Activated CD4-positive, alpha-beta T cell treated with anti-CD3 and anti-CD28 coated beads, Interleukin-2, amount 10 ng/mL, durations not matched to agents 7 days and 5 days (primary cell): Measurements from ENCODE around the gene PAPOLB. TPM values are rescaled to one million over a fixed set of nuclear protein-coding genes. Genes with fewer than 3 reads are reported as not detected.

Experiments used
- CTCF ChIA-PET: fragments of 350-600 bp; sonication (Branson Sonifier 250); formaldehyde crosslinking; loops from one replicate; lab custom pipeline; 2021; ENCODE audit warnings: antibody characterized with exemption; lab: Charles Lee
- POLR2A ChIA-PET: fragments of 350-600 bp; sonication (Branson Sonifier 250); formaldehyde crosslinking; loops from one replicate; lab custom pipeline; 2021; ENCODE audit warnings: antibody characterized with exemption; lab: Charles Lee
- DNase-seq: peaks from one replicate; pipeline ENCODE4 v3.0.0-alpha.2; 2020
- H3K27ac Mint-ChIP-seq: one replicate; pipeline ENCODE4 v1.8.0; 2021; ENCODE audit warnings: mild to moderate bottlenecking, moderate library complexity, mixed read lengths
- H3K27me3 Mint-ChIP-seq: one replicate; pipeline ENCODE4 v1.8.0; 2021; ENCODE audit warnings: mixed read lengths
- H3K36me3 Mint-ChIP-seq: one replicate; pipeline ENCODE4 v1.8.0; 2021; ENCODE audit warnings: low read depth, mixed read lengths
- H3K4me1 Mint-ChIP-seq: one replicate; pipeline ENCODE4 v1.8.0; 2021; ENCODE audit warnings: mixed read lengths
- H3K4me3 Mint-ChIP-seq: one replicate; pipeline ENCODE4 v1.8.0; 2021; ENCODE audit warnings: mild to moderate bottlenecking, moderate library complexity, mixed read lengths
- H3K9me3 Mint-ChIP-seq: one replicate; pipeline ENCODE4 v1.8.0; 2021; ENCODE audit warnings: mixed read lengths
- total RNA-seq, 2 experiments: library from RNA; stranded (reverse); gene quantifications; one replicate each; pipeline ENCODE4 v1.2.3, GENCODE V29; 2021

The PAPOLB gene
- total RNA-seq, 2 experiments from 2014 or later = 0.05 TPM; not detected in 1

DNA sequence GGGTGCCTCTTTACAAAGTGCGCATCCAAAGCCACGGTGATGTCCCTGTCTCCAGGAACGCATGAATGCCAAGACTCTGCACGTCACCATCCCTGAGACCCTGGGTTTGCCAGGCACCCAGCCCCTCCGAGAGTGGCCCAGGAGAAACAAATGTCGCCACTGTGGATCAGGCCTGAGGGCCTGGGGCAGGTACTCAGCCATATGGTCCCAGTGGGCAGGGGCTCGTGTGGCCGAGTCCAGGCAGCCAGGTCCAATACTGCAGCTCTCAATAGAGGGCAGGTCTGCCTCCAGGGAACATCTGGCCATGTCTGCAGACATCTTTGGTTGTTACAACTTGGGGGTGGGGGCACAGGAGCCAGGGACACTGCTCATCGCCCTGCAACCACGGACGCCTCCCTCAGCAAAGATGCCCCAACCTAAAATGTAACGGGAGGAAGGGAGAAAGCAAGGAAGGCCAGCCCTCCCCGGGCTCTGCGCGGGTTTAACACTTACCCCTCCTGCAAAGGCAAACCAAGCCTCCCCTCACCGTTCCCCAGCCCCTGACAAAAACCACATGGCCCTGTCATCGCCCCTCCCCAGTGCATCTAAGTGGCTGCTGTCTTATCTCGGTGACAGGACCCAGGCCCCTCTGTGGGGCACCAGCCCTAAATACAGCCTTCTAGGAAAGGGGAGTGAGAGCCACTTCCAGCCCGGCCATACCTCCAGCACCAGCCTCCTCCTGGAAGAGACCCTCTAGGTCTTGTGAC is 10.3 kb upstream of the PAPOLB start:
- CTCF ChIA-PET = no interaction called here
- POLR2A ChIA-PET = no interaction called here
- Mint-ChIP-seq H3K36me3 (no peaks in the 10 kb centered on the region), H3K27ac (no peak overlapping the region), H3K27me3 (peaks cover 12% of the 10 kb centered on the region), H3K9me3 (peaks cover 2% of the 10 kb centered on the region), H3K4me1 (peaks cover 8% of the 10 kb centered on the region), H3K4me3 (no peak overlapping the region)
- DNase-seq = no peak

DNA sequence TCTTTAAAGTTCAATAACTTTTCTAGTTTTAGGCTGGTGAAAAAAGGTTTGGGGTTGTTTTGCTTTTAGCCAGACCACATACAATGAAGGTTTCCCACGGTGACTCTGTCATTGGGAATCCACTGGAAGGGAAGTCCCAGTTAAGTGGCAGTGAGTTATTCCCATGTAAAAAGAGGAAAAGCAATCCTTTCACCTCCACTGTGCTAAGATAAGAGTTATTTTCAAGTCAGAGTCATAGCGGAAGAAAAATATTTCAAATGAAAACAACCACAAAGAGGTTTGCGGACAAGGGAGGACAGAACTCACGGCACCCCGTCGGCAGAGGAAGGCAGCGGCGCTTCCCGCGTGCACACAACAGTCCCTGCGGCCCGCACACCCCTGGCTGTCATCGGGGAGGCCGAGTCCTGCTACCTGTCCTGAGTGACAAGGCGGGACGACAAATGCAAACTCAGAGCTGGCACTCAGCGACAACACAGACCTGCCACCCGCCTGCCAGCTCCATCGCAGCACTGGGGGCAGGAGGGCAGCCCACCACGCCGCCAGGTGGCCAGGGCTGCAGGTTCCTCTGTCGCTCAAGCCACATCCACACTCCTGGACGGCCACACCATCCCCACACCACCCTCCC is 9.3 kb upstream of the PAPOLB start:
- no peak overlapping the region for H3K27ac Mint-ChIP-seq
- CTCF ChIA-PET = no interaction called here

DNA sequence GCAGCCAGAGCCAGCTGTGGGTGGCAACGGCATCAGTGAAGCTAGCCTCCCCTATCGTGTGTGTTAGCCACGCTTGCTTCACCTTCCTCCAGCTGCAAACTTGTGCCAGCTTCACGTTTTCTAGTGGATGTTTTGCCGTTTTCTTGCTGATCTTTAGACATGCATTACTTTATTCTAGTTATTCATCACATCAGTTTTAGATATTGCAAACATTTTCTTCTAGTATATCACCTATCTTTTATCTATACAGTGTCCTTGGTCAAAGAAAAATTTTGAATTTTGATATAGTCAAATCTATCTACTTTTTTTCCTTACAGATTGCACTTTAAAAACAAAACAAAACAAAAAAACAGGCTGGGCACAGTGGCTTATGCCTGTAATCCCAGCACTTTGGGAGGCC is 6.7 kb upstream of the PAPOLB start:
- POLR2A ChIA-PET = no interaction called here
- H3K27me3 Mint-ChIP-seq = peaks cover 30% of the 10 kb centered on the region
- CTCF ChIA-PET = interaction anchor here (0.5 to 1.1 kb wide), 3 partner anchors 9 to 138 kb away, joined by 3 to 4 read pairs (median 3); partner anchors contain the start of gene RADIL

More for the DNA sequence above, 9.3 kb upstream of the PAPOLB start:
- Mint-ChIP-seq H3K36me3 (no peaks in the 10 kb centered on the region), H3K27me3 (peaks cover 12% of the 10 kb centered on the region), H3K4me3 (no peak overlapping the region), H3K9me3 (peaks cover 2% of the 10 kb centered on the region), H3K4me1 (peaks cover 8% of the 10 kb centered on the region)
- POLR2A ChIA-PET = no interaction called here
- no peak for DNase-seq

DNA sequence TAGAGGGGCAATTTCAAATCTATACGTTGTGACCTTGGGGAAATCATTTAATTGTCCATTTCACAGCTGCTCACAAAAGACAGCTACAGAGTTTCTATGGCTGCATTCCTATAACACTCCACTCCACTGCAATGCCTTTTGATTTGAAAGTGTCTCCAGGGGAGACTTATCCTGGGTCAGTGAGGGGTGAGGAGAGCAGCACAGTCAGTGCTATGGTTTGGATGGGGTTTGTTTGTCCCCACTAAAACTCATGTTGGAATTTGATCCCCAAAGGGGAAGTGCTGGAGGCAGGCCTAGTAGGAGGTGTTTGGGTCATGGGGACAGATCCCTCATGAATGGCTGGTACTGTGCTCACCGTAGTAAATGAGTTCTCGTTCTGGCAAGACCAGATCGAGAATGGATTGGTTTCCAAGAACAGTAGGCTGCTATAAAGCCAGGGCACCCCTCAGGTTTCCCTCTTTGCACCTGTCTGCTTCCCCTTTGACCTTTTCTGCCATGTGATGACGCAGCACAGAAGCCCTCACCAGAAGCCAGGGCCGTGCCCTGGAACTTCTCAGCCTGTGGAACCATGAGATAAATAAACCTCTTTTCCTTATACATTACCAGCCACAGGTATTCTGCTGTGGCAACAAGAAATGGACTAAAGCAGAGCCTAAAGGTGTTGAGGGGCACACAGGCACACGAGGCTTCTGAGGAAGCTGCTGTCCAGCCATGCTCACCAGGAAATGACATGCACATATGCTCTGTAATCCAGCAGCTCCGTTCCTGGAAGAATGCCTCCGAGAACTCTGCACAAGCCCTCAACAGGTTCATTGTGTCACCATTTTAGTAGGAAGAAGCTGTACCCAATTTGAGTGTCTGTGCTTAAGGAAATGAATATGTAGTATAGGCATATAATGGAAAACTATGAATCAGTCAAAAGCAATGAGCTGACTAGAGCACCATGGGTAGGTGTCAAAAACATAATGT is 5.0 kb upstream of the PAPOLB start:
- peaks cover 5% of the 10 kb centered on the region for H3K36me3 Mint-ChIP-seq
- H3K9me3 Mint-ChIP-seq = peaks cover 16% of the 10 kb centered on the region
- DNase-seq = no peak
- H3K4me1 Mint-ChIP-seq = peaks cover 8% of the 10 kb centered on the region
- no peak overlapping the region for H3K27ac Mint-ChIP-seq
- CTCF ChIA-PET = no interaction called here
- H3K4me3 Mint-ChIP-seq = no peak overlapping the region
- POLR2A ChIA-PET = no interaction called here
- H3K27me3 Mint-ChIP-seq = peaks cover 43% of the 10 kb centered on the region

More for the DNA sequence above, 6.7 kb upstream of the PAPOLB start:
- DNase-seq = no peak
- no peak overlapping the region for H3K27ac Mint-ChIP-seq
- H3K9me3 Mint-ChIP-seq = peaks cover 9% of the 10 kb centered on the region
- no peak overlapping the region for H3K4me3 Mint-ChIP-seq
- H3K4me1 Mint-ChIP-seq = peaks cover 8% of the 10 kb centered on the region
- H3K36me3 Mint-ChIP-seq = no peaks in the 10 kb centered on the region

DNA sequence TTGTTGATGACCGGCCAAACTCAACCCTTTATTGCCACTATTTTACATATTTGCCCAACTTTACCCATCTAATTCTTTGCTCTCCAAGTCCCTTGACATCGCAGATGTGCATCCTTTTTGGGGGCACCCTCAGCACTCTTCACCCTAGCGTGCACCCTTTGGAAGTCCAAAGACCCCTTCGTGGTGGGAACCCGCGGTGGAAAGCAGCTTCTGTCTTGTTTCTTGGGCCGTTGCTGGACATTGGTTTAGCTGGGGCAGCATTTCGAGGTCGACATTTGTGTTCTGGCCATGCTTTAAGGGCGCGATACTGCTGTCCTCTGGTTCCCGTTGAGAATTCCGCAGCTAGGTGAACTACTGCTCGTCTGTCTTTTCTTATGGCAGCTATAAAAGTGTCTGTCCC is 326 bp upstream of the PAPOLB start:
- ChIA-PET CTCF (no interaction called here), POLR2A (no interaction called here)
- H3K4me1 Mint-ChIP-seq = no peaks in the 10 kb centered on the region
- H3K27me3 Mint-ChIP-seq = peaks cover 66% of the 10 kb centered on the region
- no peak overlapping the region for H3K4me3 Mint-ChIP-seq
- peaks cover 5% of the 10 kb centered on the region for H3K36me3 Mint-ChIP-seq
- peaks cover 18% of the 10 kb centered on the region for H3K9me3 Mint-ChIP-seq
- no peak overlapping the region for H3K27ac Mint-ChIP-seq
- no peak for DNase-seq

DNA sequence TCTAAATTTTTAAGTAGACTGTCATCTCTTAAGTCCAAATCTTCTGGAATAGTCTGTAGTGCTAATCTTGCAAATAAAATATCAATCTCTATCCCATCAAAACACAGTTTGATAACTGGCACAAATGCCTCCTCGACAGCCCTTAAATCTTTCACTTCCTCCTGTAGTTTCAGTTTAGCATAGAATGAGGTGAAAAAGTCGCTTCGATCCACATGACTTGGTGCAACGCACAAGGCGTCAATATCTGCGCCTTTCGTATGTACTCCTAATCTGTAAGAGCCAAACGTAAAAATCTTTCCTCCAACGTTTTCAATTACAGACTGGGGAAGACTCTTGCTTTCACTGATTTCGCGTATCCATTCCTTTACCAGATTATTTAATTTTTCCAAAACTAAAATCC is 603 bp downstream of the PAPOLB start:
- peaks cover 5% of the 10 kb centered on the region for H3K36me3 Mint-ChIP-seq
- peaks cover 18% of the 10 kb centered on the region for H3K9me3 Mint-ChIP-seq
- DNase-seq = no peak
- H3K27ac Mint-ChIP-seq = no peak overlapping the region
- POLR2A ChIA-PET = no interaction called here
- H3K4me1 Mint-ChIP-seq = no peaks in the 10 kb centered on the region
- H3K4me3 Mint-ChIP-seq = no peak overlapping the region
- CTCF ChIA-PET = no interaction called here
- peaks cover 73% of the 10 kb centered on the region for H3K27me3 Mint-ChIP-seq

DNA sequence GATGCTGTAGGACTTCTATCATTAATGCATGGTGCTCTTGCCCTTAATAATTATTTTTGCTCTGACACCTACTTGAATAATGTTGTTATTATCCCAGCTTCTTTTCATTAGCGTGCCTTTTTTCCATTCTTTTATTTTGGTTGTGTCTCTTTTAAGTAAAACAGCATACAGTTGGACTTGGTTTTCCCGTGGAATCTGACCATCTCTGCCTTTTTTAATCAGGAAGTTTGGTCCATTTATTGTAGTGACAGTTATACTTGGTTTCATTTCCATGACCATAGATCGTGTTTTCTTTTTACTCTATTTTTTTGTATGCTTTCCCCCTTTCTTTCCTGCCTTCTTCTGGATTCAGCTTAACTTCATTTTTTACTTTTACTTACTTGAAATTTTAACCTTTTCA is 4.6 kb downstream of the PAPOLB start:
- CTCF ChIA-PET = no interaction called here
- no peak overlapping the region for H3K4me3 Mint-ChIP-seq
- peaks cover 44% of the 10 kb centered on the region for H3K27me3 Mint-ChIP-seq
- no peaks in the 10 kb centered on the region for H3K4me1 Mint-ChIP-seq
- no peak overlapping the region for H3K27ac Mint-ChIP-seq
- no peaks in the 10 kb centered on the region for H3K36me3 Mint-ChIP-seq
- H3K9me3 Mint-ChIP-seq = peaks cover 3% of the 10 kb centered on the region
- POLR2A ChIA-PET = no interaction called here
- DNase-seq = no peak

DNA sequence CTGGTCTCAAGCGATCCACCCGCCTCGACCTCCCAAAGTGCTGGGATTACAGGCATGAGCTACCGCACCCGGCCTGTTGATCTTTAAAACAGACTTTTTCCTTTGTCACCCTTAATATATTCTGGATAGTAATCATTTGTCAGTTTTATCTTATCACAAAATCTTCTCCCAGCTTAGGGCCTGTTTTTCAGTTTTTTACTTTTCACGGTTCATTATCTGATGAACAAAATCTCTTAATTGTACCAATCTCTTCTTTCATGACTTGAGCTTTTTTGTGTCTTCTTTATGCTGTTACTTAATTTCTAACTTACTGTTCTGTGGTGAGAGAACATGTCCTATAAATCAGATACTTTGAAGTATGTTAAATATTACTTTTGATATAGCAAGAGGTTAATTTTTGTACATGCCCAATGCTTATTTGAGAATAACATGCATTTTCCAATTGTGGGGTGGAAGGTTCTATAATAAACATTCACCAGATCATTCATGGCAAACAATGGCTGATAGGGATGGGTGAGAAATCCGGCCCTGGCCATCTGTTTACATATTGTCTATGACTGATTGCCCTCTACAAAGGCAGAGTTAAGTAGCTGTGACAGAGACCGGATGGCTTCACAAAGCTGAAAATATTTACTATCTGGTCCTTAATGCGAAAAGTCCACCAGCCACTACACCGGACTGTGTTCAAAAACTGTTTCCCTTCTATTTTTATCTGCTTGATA is 5.3 kb downstream of the PAPOLB start:
- no peak for DNase-seq
- Mint-ChIP-seq H3K36me3 (no peaks in the 10 kb centered on the region), H3K27ac (no peak overlapping the region), H3K4me3 (no peak overlapping the region), H3K9me3 (peaks cover 4% of the 10 kb centered on the region), H3K27me3 (peaks cover 42% of the 10 kb centered on the region), H3K4me1 (peaks cover 4% of the 10 kb centered on the region)
- POLR2A ChIA-PET = no interaction called here
- CTCF ChIA-PET = no interaction called here

DNA sequence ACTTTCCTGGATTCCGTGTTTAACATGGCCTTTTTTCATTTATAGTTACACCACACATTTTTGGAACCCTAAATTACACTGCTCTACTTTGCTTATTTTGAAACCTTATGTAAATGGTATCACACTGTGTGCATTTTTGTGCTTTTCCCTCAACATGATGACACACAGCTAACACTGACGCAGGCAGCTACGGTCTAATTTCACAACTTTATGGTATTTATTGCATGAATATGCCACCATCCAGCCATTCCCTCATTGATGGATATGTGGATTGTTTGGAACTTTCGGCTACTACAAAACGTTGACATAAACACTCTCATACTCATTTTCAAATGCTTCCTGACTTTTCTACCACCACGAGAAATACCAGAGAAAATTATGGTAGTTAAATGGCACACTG is 6.9 kb downstream of the PAPOLB start:
- H3K36me3 Mint-ChIP-seq = no peaks in the 10 kb centered on the region
- CTCF ChIA-PET = no interaction called here
- no peak overlapping the region for H3K27ac Mint-ChIP-seq
- POLR2A ChIA-PET = no interaction called here
- H3K4me1 Mint-ChIP-seq = peaks cover 4% of the 10 kb centered on the region
- H3K9me3 Mint-ChIP-seq = peaks cover 4% of the 10 kb centered on the region
- no peak overlapping the region for H3K4me3 Mint-ChIP-seq
- peaks cover 31% of the 10 kb centered on the region for H3K27me3 Mint-ChIP-seq
- no peak for DNase-seq

DNA sequence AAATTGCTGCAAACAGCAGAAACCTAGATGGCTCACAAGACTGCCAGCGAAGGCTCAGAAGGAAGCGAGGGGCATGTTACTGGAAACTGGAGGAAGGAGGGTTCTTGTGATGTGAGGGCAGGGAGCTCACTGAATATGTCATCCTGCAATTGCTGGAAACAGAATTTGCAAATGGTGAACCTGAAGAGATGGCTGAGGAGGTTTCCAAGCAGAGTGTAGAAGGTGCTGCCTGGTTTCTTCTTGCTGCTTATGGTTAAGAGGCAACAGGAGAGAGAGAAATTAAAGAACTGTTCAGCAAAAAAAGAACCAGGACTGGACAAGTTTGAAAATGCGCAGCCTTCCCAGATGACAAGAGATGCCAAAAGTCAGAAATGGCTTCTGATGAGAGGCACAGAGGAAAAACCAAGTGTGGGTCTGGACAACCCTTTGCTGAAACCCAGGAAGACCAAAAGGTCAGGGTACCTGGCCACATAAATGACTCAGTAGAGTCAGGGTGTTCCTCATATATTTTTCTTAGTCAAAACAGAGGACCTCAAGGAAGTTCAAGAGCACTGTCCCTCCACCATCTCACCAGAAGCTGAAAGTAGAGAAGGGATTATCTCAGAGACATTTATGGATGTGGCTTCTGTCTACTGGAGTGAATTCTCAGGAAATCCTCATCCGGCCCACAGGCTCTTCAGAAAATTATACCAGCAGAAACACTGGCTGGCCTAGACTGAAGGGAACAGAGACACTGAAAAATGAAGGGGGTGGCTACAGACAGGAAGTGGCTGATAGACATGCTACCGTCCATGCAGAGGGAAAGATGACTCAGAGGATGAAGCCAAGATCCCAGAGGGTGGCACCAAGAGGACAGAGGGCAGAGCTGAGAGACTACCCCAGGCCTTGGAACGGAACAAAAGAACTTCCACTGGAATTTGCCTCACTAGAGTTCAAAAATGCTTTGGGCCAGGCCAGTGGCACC is 10.1 kb downstream of the PAPOLB start:
- Mint-ChIP-seq H3K36me3 (no peaks in the 10 kb centered on the region), H3K4me1 (peaks cover 4% of the 10 kb centered on the region), H3K4me3 (no peak overlapping the region), H3K9me3 (peaks cover 4% of the 10 kb centered on the region), H3K27ac (no peak overlapping the region), H3K27me3 (peaks cover 10% of the 10 kb centered on the region)
- CTCF ChIA-PET = interaction anchor here (1.0 kb wide), 1 partner anchor 21 kb away, joined by 3 read pairs; no protein-coding TSS in a partner anchor
- POLR2A ChIA-PET = interaction anchor here (0.6 kb wide), 1 partner anchor 37 kb away, joined by 3 read pairs; no protein-coding TSS in a partner anchor
- no peak for DNase-seq

DNA sequence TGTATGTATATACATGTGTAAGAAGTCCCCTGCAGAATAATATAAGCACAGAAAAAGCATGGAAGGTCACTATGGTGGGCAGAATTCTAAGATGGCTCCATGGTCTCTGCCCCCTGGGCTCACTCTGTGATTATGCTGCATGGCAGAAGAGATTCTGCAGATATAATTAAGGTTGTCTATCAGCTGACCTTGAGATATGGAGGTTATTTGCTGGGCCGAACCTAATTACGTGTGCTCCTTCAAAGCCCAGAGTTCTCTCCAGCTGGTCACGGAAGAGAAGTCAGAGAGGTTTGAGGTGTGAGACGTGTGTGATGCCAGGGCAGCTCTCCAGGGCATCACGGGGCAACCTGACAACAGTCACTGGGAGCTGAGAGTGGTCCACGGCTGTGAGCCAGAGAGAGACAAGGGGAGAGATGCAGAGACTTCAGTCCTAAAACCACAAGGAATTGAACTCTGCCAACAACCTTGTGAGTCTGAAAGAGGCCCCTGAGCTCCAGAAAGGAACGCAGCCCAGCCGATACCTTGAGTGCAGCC is 11.5 kb downstream of the PAPOLB start:
- ChIA-PET CTCF (interaction anchor here (1.0 kb wide), 1 partner anchor 20 kb away, joined by 3 read pairs; no protein-coding TSS in a partner anchor), POLR2A (no interaction called here)
- Mint-ChIP-seq H3K27ac (no peak overlapping the region), H3K9me3 (peaks cover 4% of the 10 kb centered on the region), H3K27me3 (peaks cover 10% of the 10 kb centered on the region), H3K36me3 (no peaks in the 10 kb centered on the region), H3K4me1 (peaks cover 4% of the 10 kb centered on the region), H3K4me3 (no peak overlapping the region)
- DNase-seq = no peak
